Measurements from ENCODE around the gene ADCY2. TPM values are rescaled to one million over a fixed set of nuclear protein-coding genes. Genes with fewer than 3 reads are reported as not detected.

The ADCY2 gene
- total and polyA plus RNA-seq, 3 experiments from 2014 or later: not detected

DNA sequence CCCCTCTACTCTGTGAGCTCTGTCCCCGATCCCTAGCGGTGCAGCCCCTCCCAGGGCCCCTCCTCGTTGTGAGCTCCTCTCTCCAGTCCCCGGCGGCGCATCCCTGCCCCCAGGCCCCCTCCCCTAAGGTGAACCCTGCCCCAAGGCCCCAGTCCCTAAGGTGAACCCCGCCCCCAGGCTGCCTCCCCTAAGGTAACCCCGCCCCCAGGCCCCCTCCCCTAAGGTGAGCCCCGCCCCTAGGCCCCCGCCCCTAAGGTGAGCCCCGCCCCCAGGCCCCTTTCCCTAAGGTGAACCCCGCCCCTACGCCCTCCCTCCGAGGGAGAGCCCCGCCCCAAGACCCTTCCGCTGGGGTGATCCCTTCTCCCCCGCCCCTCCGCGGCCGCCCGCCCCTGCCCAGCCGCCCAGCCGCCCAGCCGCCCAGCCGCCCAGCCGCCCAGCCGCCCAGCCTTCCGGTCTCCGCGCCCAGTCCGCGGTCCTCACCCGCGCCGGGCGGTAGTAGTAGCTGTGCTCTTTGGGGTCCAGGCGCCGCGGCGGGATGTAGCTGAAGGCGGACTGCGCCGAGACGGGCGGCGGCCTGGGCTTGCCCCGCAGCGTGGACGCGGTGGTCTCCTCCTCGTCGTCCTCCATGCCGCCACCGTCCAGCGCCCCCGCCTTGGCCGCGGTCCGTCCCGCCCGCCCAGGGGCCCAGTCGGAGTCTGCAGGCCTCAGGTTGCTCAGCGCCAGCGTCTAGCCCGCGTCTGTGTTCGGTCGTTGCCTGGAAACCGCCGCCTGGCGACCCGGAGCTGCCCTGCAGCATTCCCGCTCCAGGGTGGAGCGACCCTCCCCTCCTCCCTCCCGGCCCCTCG, 454.7 kb downstream of the ADCY2 start, which contains the start of gene CFAP90:
Gene CFAP90 (minus strand): TSS at position 739 of the 845 bp plus-strand sequence. CDS start 112 bp downstream, at position 627.
- CTCF ChIA-PET: interaction anchor here (1.3 kb wide), 1 partner anchor 9 kb away, joined by 5 read pairs; no protein-coding TSS in a partner anchor
- H3K4me1 Mint-ChIP-seq: peaks cover 16 to 28% (median 22%) of the 10 kb centered on the region in 3 donors
- Histone ChIP-seq H3K27me3 (ENCODE audit: insufficient read depth, low read length, poor library complexity, severe bottlenecking) (peaks cover 8% of the 10 kb centered on the region), H3K9me3 (ENCODE audit: low read length) (no peaks in the 10 kb centered on the region), H3K27ac (ENCODE audit: low read depth, low read length) (no peak within 1 kb of the TSS), H3K4me3 (ENCODE audit: low read length) (no peak within 1 kb of the TSS), H3K4me1 (ENCODE audit: insufficient read depth, low read length) (peaks cover 6% of the 10 kb centered on the region), H3K36me3 (ENCODE audit: insufficient read depth, low read length) (no peaks in the 10 kb centered on the region)
- H3K9me3 Mint-ChIP-seq: no peaks in the 10 kb centered on the region
- no peaks in the 10 kb centered on the region for H3K36me3 Mint-ChIP-seq
- H3K27me3 Mint-ChIP-seq: peaks cover 31 to 47% of the 10 kb centered on the region in 2 donors
- DNase-seq: peak in 4 of 5 donors; percentile 14 to 47 (median 26)
- peak within 1 kb of the TSS in 5 of 8 donors; percentile 39 to 82 (median 54) for H3K27ac Mint-ChIP-seq
- POLR2A ChIA-PET: interaction anchor here (1.4 kb wide), 1 partner anchor 22 kb away, joined by 4 read pairs; no protein-coding TSS in a partner anchor
- peak within 1 kb of the TSS; percentile 80 to 93 (median 85) for H3K4me3 Mint-ChIP-seq

DNA sequence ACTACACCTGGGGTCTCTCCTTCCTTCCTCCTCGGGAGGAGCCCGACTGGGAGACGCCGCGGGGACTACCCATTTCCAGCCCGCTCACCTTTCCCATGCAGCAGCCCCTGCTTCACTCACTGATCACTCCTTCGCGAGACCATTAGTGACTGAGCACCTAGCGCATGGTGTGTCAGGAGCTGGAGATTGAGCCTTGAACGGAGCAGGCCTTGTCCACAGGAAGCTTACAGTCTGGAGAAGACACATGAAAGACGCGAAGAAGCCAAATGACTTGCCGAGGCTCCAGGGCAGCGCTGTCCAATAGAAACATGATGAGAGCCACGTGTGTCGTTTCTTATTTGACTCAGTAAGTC, 455.3 kb downstream of the ADCY2 start:
- DNase-seq: no peak
- ChIA-PET CTCF (interaction anchor here (1.3 kb wide), 1 partner anchor 9 kb away, joined by 5 read pairs; no protein-coding TSS in a partner anchor), POLR2A (interaction anchor here (1.4 kb wide), 1 partner anchor 21 kb away, joined by 4 read pairs; no protein-coding TSS in a partner anchor)
- no peak overlapping the region for H3K4me3 ChIP-seq (ENCODE audit: low read length)
- H3K36me3 ChIP-seq (ENCODE audit: insufficient read depth, low read length): no peaks in the 10 kb centered on the region
- H3K27me3 ChIP-seq (ENCODE audit: insufficient read depth, low read length, poor library complexity, severe bottlenecking): peaks cover 8% of the 10 kb centered on the region
- Mint-ChIP-seq H3K36me3 (no peaks in the 10 kb centered on the region), H3K4me1 (peaks cover 16 to 28% (median 22%) of the 10 kb centered on the region in 3 donors), H3K27me3 (peaks cover 31 to 43% of the 10 kb centered on the region in 2 donors), H3K27ac (peak overlapping the region in 4 of 8 donors; percentile 14 to 82 (median 36)), H3K4me3 (peak overlapping the region; percentile 68 to 93 (median 82)), H3K9me3 (no peaks in the 10 kb centered on the region)
- no peaks in the 10 kb centered on the region for H3K9me3 ChIP-seq (ENCODE audit: low read length)
- no peak overlapping the region for H3K27ac ChIP-seq (ENCODE audit: low read depth, low read length)
- peaks cover 6% of the 10 kb centered on the region for H3K4me1 ChIP-seq (ENCODE audit: insufficient read depth, low read length)

DNA sequence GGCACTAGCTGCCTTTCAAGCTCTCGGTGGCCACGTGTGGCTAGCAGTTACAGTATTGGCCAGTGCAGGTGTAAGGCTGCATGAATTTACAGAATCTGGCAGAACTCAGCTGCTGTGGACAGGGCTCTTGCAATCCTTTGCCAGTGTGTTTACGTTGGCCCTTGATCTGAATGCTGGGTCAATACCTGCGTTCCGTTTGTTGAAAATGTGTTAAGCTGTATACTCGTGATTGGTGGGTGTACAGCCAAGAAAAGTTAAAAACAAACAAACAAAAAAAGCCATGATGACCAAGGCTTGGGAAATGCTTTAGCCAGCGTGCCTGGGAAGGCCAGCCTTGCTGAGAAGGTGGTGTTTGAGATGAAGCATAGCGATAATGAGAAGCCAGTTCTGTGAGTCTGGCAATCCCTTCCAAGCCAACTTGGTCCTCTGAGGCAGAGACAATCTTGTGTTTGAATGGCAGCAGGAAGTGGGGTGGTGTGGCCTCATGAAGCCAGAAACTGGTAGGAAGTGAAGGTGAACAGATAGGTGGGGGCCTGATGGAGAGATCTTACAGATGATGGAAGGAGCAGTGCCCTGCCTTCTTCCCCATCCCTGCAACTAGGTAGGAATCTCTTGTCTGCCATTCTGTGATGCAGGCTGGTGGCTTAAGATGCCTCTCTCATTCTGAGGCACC, 455.8 kb downstream of the ADCY2 start:
- Mint-ChIP-seq H3K27ac (peak overlapping the region in 3 of 8 donors; percentile 39 to 68 (median 52)), H3K4me3 (peak overlapping the region; percentile 68 to 93 (median 82)), H3K4me1 (peaks cover 16 to 28% (median 22%) of the 10 kb centered on the region in 3 donors), H3K9me3 (no peaks in the 10 kb centered on the region), H3K36me3 (no peaks in the 10 kb centered on the region), H3K27me3 (peaks cover 27 to 41% of the 10 kb centered on the region in 2 donors)
- H3K27me3 ChIP-seq (ENCODE audit: insufficient read depth, low read length, poor library complexity, severe bottlenecking): peaks cover 8% of the 10 kb centered on the region
- no peaks in the 10 kb centered on the region for H3K36me3 ChIP-seq (ENCODE audit: insufficient read depth, low read length)
- no peak for DNase-seq
- CTCF ChIA-PET: interaction anchor here (1.3 kb wide), 1 partner anchor 8 kb away, joined by 5 read pairs; no protein-coding TSS in a partner anchor
- POLR2A ChIA-PET: no interaction called here
- H3K27ac ChIP-seq (ENCODE audit: low read depth, low read length): no peak overlapping the region
- H3K4me1 ChIP-seq (ENCODE audit: insufficient read depth, low read length): peaks cover 6% of the 10 kb centered on the region
- H3K4me3 ChIP-seq (ENCODE audit: low read length): no peak overlapping the region
- no peaks in the 10 kb centered on the region for H3K9me3 ChIP-seq (ENCODE audit: low read length)

DNA sequence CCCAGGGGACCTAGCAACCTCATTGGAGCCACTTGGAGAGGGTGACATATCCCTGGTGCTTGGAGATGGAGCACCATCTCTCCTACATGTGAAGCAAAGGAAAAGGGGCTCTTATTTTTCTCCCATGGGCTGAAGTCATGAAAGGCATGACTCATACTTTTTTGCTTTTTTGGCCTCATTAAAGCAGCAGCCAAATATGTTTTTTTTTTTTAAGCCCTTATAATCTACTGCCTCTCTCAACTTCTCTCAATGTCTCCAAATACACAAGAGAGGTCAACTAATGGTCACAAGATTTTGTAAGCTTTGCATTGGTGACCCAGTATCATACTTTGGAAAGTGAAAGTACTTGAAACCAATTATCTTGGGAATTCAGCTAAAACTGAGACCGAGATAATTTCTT, 456.6 kb downstream of the ADCY2 start:
- Histone ChIP-seq H3K27ac (ENCODE audit: low read depth, low read length) (no peak overlapping the region), H3K27me3 (ENCODE audit: insufficient read depth, low read length, poor library complexity, severe bottlenecking) (peaks cover 8% of the 10 kb centered on the region), H3K4me3 (ENCODE audit: low read length) (no peak overlapping the region), H3K9me3 (ENCODE audit: low read length) (no peaks in the 10 kb centered on the region), H3K4me1 (ENCODE audit: insufficient read depth, low read length) (peaks cover 6% of the 10 kb centered on the region), H3K36me3 (ENCODE audit: insufficient read depth, low read length) (no peaks in the 10 kb centered on the region)
- Mint-ChIP-seq H3K27me3 (peaks cover 23 to 36% of the 10 kb centered on the region in 2 donors), H3K4me1 (peaks cover 16 to 28% (median 22%) of the 10 kb centered on the region in 3 donors), H3K36me3 (peaks cover 0 to under 1% (median 0%) of the 10 kb centered on the region in 3 donors), H3K27ac (no peak overlapping the region), H3K9me3 (no peaks in the 10 kb centered on the region), H3K4me3 (peak overlapping the region in 4 of 7 donors; percentile 6 to 89 (median 75))
- CTCF ChIA-PET: no interaction called here
- DNase-seq: no peak
- POLR2A ChIA-PET: no interaction called here

DNA sequence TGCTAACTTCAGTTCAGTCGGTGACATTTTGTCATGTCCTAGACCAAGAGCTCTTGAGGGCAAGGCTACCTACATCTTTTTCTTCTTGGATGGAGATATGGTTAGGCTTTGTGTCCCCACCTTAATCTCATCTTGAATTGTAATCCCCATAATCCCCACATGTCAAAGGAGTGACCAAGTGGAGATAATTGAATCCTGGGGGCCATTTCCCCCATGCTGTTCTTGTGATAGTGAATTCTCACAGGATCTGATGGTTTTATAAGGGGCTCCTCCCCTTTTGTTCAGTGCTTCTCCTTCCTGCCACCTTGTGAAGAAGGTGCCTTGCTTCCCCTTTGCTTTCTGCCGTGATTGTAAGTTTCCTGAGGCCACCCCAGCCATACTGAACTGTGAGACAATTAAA, 457.1 kb downstream of the ADCY2 start:
- Mint-ChIP-seq H3K9me3 (no peaks in the 10 kb centered on the region), H3K36me3 (peaks cover 0 to 3% (median 3%) of the 10 kb centered on the region in 3 donors), H3K27me3 (peaks cover 20 to 32% of the 10 kb centered on the region in 2 donors), H3K4me1 (peaks cover 19 to 30% (median 22%) of the 10 kb centered on the region in 3 donors), H3K4me3 (peak overlapping the region in 1 of 7 donors; percentile 68), H3K27ac (peak overlapping the region in 1 of 8 donors; percentile 39)
- no peaks in the 10 kb centered on the region for H3K9me3 ChIP-seq (ENCODE audit: low read length)
- no peaks in the 10 kb centered on the region for H3K36me3 ChIP-seq (ENCODE audit: insufficient read depth, low read length)
- ChIA-PET POLR2A (no interaction called here), CTCF (no interaction called here)
- DNase-seq: no peak
- H3K27ac ChIP-seq (ENCODE audit: low read depth, low read length): no peak overlapping the region
- H3K27me3 ChIP-seq (ENCODE audit: insufficient read depth, low read length, poor library complexity, severe bottlenecking): peaks cover 8% of the 10 kb centered on the region
- H3K4me3 ChIP-seq (ENCODE audit: low read length): no peak overlapping the region
- peaks cover 8% of the 10 kb centered on the region for H3K4me1 ChIP-seq (ENCODE audit: insufficient read depth, low read length)

DNA sequence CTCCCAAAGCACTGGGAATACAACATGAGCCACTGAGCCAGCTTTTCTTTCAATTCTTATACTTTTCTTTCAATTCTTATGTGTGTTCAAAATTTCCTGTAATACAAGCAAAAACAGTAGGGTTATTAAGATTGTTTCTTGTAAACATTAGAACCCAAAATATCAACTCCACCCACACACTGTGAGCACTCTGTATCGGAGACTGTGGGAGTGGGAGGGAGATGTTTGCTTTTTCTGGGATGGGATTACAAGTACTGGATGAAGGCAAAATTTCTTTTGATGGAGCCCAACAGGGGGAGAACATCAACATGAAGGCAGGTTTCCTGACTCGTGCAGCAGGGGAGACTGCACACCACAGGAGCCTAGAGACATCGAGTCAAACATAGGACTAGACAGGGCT, 459.7 kb downstream of the ADCY2 start:
- H3K9me3 ChIP-seq (ENCODE audit: low read length): no peaks in the 10 kb centered on the region
- Mint-ChIP-seq H3K36me3 (peaks cover 5 to 27% (median 9%) of the 10 kb centered on the region in 3 donors), H3K4me1 (peaks cover 20 to 26% (median 25%) of the 10 kb centered on the region in 3 donors), H3K27me3 (peaks cover 8 to 12% of the 10 kb centered on the region in 2 donors), H3K9me3 (no peaks in the 10 kb centered on the region), H3K27ac (peak overlapping the region in 1 of 8 donors; percentile 42), H3K4me3 (no peak overlapping the region)
- ChIA-PET CTCF (interaction anchor here (0.5 to 1.1 kb wide), 3 partner anchors 13 to 1088 kb away, joined by 3 read pairs; partner anchors contain the start of genes FASTKD3 and MTRR), POLR2A (no interaction called here)
- DNase-seq: no peak
- H3K4me3 ChIP-seq (ENCODE audit: low read length): no peak overlapping the region
- H3K27ac ChIP-seq (ENCODE audit: low read depth, low read length): no peak overlapping the region
- peaks cover 9% of the 10 kb centered on the region for H3K4me1 ChIP-seq (ENCODE audit: insufficient read depth, low read length)
- no peaks in the 10 kb centered on the region for H3K27me3 ChIP-seq (ENCODE audit: insufficient read depth, low read length, poor library complexity, severe bottlenecking)
- peaks cover 7% of the 10 kb centered on the region for H3K36me3 ChIP-seq (ENCODE audit: insufficient read depth, low read length)

DNA sequence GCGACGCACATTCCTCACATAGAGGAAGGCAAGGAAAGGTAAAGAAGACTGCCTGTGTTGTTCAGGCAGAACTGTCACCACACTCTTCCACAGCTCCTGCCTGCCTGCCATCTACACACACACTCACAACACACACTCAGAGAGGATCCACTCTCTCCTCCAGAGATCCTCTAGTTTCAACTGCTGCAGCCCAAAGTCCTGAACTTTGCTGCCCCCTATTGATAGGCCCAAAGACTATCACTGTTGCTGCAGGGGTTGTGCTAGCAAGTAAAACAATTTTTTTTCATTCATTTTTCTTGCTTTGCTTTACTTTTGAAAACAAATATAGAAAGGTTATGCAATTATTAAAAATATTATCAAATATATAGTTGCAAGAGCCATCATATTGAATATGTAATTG, 460.9 kb downstream of the ADCY2 start:
- Mint-ChIP-seq H3K27ac (peak overlapping the region in 1 of 8 donors; percentile 36), H3K36me3 (peaks cover 5 to 38% (median 10%) of the 10 kb centered on the region in 3 donors), H3K9me3 (no peaks in the 10 kb centered on the region), H3K4me3 (no peak overlapping the region), H3K27me3 (peaks cover 2 to 6% of the 10 kb centered on the region in 2 donors), H3K4me1 (peaks cover 14 to 23% (median 16%) of the 10 kb centered on the region in 3 donors)
- H3K27me3 ChIP-seq (ENCODE audit: insufficient read depth, low read length, poor library complexity, severe bottlenecking): no peaks in the 10 kb centered on the region
- no peak overlapping the region for H3K4me3 ChIP-seq (ENCODE audit: low read length)
- POLR2A ChIA-PET: no interaction called here
- CTCF ChIA-PET: interaction anchor here (1.1 kb wide), 2 partner anchors 12 to 16 kb away, joined by 3 read pairs; partner anchors contain the start of genes FASTKD3 and MTRR
- peaks cover 11% of the 10 kb centered on the region for H3K36me3 ChIP-seq (ENCODE audit: insufficient read depth, low read length)
- H3K4me1 ChIP-seq (ENCODE audit: insufficient read depth, low read length): peaks cover 9% of the 10 kb centered on the region
- no peaks in the 10 kb centered on the region for H3K9me3 ChIP-seq (ENCODE audit: low read length)
- no peak overlapping the region for H3K27ac ChIP-seq (ENCODE audit: low read depth, low read length)
- DNase-seq: peak in 1 of 5 donors; percentile 20
